Measurements from ENCODE around the gene SLC2A11. TPM values are rescaled to one million over a fixed set of nuclear protein-coding genes. Genes with fewer than 3 reads are reported as not detected.
A peak's percentile ranks its signal among the peaks of the same experiment; 100 is the strongest.

Gene SLC2A11
- total and polyA plus RNA-seq, 10 of the 15 experiments (the other 5 are each of a cell fraction or from before 2014, with no cell fraction given), result 0.98 to 18.3 (median 8.6) TPM

DNA sequence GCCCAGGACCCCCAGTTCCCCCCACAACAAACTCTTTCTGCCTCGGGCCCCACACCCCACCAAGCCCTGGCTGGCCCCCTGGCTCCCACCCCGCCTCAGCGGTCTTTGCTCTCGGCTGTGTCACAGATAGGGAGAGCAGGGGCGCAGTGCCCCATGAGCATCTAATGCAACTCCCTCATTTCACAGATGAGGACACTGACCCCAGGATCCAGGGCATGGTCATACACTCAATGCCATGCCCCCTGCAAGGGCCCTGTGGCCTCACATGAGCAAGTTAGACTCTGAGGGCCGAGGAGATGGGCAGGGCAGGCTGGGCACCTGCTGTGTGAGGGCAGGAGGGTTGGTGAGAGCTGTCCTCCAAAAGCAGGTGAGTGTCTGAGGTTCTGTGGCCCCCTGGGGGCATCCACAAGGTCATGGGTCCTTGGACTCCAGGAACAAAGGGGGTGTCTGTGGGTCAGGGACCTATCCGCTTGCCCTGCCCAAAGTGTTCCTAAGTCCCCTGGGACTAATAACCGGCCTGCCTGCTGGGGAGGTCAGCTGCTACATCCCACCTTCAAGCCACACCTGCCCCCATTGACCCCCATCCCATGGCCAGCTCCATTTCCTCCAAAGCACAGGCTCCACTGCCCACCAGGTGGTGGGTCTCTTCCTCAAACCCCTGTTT, 39.0 kb downstream of the SLC2A11 start:
- peaks cover 12% of the 10 kb centered on the region for H3K4me1 ChIP-seq (ENCODE audit: control insufficient read depth, insufficient read depth, low read length)
- intact Hi-C loops (cut with micrococcal nuclease; ENCODE audit: unreplicated experiment), result no loop called here
- H3K4me2 ChIP-seq (ENCODE audit: control insufficient read depth, insufficient read depth), result peak overlapping the region; percentile 83
- no TSS peak for BruUV-seq (replicated peaks)
- ChIA-PET CTCF (interaction anchor here (0.9 kb wide), 1 partner anchor 17 kb away, joined by 4 read pairs; no protein-coding TSS in a partner anchor), SMC1A (ENCODE audit: uncharacterized antibody, unreplicated experiment) (interaction anchor here (0.6 kb wide), 1 partner anchor 22 kb away, joined by 3 read pairs; no protein-coding TSS in a partner anchor), RAD21 (ENCODE audit: unreplicated experiment) (interaction anchor here (0.9 kb wide), 1 partner anchor 39 kb away, joined by 4 read pairs; the partner anchor contains the start of gene SLC2A11), POLR2A (interaction anchor here (1.1 to 2.0 kb wide), 2 partner anchors 16 to 261 kb away, joined by 3 to 11 read pairs; no protein-coding TSS in a partner anchor)
- H3K27me3 ChIP-seq (replicated peaks in 1 of 2; ENCODE audit: control insufficient read depth in 2 of 2, insufficient read depth in 2 of 2, low read length in 1 of 2), result no peaks in the 10 kb centered on the region
- H2AFZ ChIP-seq (ENCODE audit: control insufficient read depth, low read depth, low read length), result no peak overlapping the region
- H3K27ac ChIP-seq (ENCODE audit: control insufficient read depth, insufficient read depth), result peak overlapping the region; percentile 92; the same call in 1 of the 2 replicates
- TF ChIP-seq NBN (IDR thresholded peaks at IDR 0.05) (no peak), POLR2A (IDR thresholded peaks at IDR 0.05; ENCODE audit: low read depth, low read length) (peak; percentile 35; the same call in 1 of the 2 replicates), YY1 (IDR thresholded peaks at IDR 0.05; ENCODE audit: low read depth, low read length) (no peak), SPI1 (IDR thresholded peaks at IDR 0.05; ENCODE audit: borderline replicate concordance, insufficient read depth, low read depth, low read length) (no peak), ESRRA (IDR thresholded peaks at IDR 0.05; ENCODE audit: low read length) (no peak), BACH1 (IDR thresholded peaks at IDR 0.05; ENCODE audit: borderline replicate concordance) (no peak), TCF7 (IDR thresholded peaks at IDR 0.05; ENCODE audit: borderline replicate concordance) (no peak), KDM1A (IDR thresholded peaks at IDR 0.05; ENCODE audit: borderline replicate concordance) (no peak), TARDBP (IDR thresholded peaks at IDR 0.05; ENCODE audit: borderline replicate concordance) (no peak), SUZ12 (IDR thresholded peaks at IDR 0.05; ENCODE audit: unreplicated experiment) (no peak), SUPT20H (IDR thresholded peaks at IDR 0.05; ENCODE audit: borderline replicate concordance, control insufficient read depth, low read depth, low read length) (no peak), MEF2B (IDR thresholded peaks at IDR 0.05; ENCODE audit: partially characterized antibody, poor library complexity, severe bottlenecking) (peak; percentile 20), POLR2AphosphoS5 (IDR thresholded peaks at IDR 0.05; ENCODE audit: low read length) (peak; percentile 55; the same call in 1 of the 2 replicates), EP300 (IDR thresholded peaks at IDR 0.05; ENCODE audit: borderline replicate concordance in 1 of 2, control insufficient read depth in 1 of 2, low read depth in 2 of 2, low read length in 2 of 2) (no peak)
- TF ChIP-seq, protein P1, sequence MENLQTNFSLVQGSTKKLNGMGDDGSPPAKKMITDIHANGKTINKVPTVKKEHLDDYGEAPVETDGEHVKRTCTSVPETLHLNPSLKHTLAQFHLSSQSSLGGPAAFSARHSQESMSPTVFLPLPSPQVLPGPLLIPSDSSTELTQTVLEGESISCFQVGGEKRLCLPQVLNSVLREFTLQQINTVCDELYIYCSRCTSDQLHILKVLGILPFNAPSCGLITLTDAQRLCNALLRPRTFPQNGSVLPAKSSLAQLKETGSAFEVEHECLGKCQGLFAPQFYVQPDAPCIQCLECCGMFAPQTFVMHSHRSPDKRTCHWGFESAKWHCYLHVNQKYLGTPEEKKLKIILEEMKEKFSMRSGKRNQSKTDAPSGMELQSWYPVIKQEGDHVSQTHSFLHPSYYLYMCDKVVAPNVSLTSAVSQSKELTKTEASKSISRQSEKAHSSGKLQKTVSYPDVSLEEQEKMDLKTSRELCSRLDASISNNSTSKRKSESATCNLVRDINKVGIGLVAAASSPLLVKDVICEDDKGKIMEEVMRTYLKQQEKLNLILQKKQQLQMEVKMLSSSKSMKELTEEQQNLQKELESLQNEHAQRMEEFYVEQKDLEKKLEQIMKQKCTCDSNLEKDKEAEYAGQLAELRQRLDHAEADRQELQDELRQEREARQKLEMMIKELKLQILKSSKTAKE (IDR thresholded peaks at IDR 0.05; ENCODE audit: low read depth, poor library complexity, severe bottlenecking), result no peak
- TF ChIP-seq, protein P2, sequence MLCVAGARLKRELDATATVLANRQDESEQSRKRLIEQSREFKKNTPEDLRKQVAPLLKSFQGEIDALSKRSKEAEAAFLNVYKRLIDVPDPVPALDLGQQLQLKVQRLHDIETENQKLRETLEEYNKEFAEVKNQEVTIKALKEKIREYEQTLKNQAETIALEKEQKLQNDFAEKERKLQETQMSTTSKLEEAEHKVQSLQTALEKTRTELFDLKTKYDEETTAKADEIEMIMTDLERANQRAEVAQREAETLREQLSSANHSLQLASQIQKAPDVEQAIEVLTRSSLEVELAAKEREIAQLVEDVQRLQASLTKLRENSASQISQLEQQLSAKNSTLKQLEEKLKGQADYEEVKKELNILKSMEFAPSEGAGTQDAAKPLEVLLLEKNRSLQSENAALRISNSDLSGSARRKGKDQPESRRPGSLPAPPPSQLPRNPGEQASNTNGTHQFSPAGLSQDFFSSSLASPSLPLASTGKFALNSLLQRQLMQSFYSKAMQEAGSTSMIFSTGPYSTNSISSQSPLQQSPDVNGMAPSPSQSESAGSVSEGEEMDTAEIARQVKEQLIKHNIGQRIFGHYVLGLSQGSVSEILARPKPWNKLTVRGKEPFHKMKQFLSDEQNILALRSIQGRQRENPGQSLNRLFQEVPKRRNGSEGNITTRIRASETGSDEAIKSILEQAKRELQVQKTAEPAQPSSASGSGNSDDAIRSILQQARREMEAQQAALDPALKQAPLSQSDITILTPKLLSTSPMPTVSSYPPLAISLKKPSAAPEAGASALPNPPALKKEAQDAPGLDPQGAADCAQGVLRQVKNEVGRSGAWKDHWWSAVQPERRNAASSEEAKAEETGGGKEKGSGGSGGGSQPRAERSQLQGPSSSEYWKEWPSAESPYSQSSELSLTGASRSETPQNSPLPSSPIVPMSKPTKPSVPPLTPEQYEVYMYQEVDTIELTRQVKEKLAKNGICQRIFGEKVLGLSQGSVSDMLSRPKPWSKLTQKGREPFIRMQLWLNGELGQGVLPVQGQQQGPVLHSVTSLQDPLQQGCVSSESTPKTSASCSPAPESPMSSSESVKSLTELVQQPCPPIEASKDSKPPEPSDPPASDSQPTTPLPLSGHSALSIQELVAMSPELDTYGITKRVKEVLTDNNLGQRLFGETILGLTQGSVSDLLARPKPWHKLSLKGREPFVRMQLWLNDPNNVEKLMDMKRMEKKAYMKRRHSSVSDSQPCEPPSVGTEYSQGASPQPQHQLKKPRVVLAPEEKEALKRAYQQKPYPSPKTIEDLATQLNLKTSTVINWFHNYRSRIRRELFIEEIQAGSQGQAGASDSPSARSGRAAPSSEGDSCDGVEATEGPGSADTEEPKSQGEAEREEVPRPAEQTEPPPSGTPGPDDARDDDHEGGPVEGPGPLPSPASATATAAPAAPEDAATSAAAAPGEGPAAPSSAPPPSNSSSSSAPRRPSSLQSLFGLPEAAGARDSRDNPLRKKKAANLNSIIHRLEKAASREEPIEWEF (IDR thresholded peaks at IDR 0.05; ENCODE audit: insufficient replicate concordance, low read depth, low read length), result no peak
- WGBS (ENCODE audit: insufficient coverage, insufficient replicate concordance, low lambda C conversion rate, missing lambda C conversion rate), result 84% methylated on average over 8 of the region's 8 CpGs
- peaks cover 34% of the 10 kb centered on the region for H3K79me2 ChIP-seq (ENCODE audit: control insufficient read depth, insufficient read depth, low read length)
- H3K9ac ChIP-seq (ENCODE audit: control insufficient read depth, insufficient read depth, low read length), result peak overlapping the region; percentile 89; the same call in 1 of the 2 replicates
- no peaks in the 10 kb centered on the region for H4K20me1 ChIP-seq (ENCODE audit: control insufficient read depth, insufficient read depth)
- in situ Hi-C loops (cut with MboI), result no loop called here
- peaks cover 12 to 23% of the 10 kb centered on the region in 2 experiments for H3K36me3 ChIP-seq (ENCODE audit: control insufficient read depth in 2 of 2, insufficient read depth in 2 of 2, low read length in 1 of 2)
- no peaks in the 10 kb centered on the region for H3K9me3 ChIP-seq (replicated peaks; ENCODE audit: control insufficient read depth, insufficient read depth, low read length)
- H3K4me3 ChIP-seq, result peak overlapping the region; percentile 98; the same call in 1 of the 2 replicates
- ATAC-seq (no peak), FAIRE-seq (no peak), DNase-seq (ENCODE audit: low read depth, low spot score) (no peak)

Measured in GM12878 (cell line).